CD4-positive, CD25-positive, alpha-beta regulatory T cell (primary cell): ENCODE results near the gene SMCO4. TPM values are rescaled to one million over a fixed set of nuclear protein-coding genes. Genes with fewer than 3 reads are reported as not detected.
"Not testable (repeated sequence)": the region's sequence is repeated elsewhere in the genome, so short reads cannot be mapped to it uniquely, and the experiment has no call there.

Experiments used
- ATAC-seq, 2 donors: fragments of 150-1000 bp; cut with Tn5 transposase; one replicate each; pipeline ENCODE4 v1.10.0; 2021; ENCODE audit warnings: low read depth in 2 of 2, moderate number of reproducible peaks in 2 of 2, moderate library complexity in 1 of 2
- DNase-seq, 3 donors: peaks; one replicate each; pipeline versions ENCODE4 v3.0.0 to v3.0.0-alpha.2; 2012 to 2022; ENCODE audit warnings: mixed read lengths in 1 of 3
- H3K27ac ChIP-seq: one replicate; pipeline ENCODE4 v1.7.0; 2013; ENCODE audit warnings: mild to moderate bottlenecking, low read length; ENCODE audit not compliant: insufficient read depth, poor library complexity, severe bottlenecking
- H3K27me3 ChIP-seq: one replicate; pipeline ENCODE4 v1.7.0; 2013; ENCODE audit warnings: low read length; ENCODE audit not compliant: control insufficient read depth, insufficient read depth
- H3K36me3 ChIP-seq: one replicate; pipeline ENCODE4 v1.7.0; 2013; ENCODE audit warnings: mild to moderate bottlenecking, low read length, moderate library complexity; ENCODE audit not compliant: control insufficient read depth, insufficient read depth
- H3K4me1 ChIP-seq: 2 replicates; pipeline ENCODE4 v1.7.0; 2013; ENCODE audit warnings: mild to moderate bottlenecking, low read length; ENCODE audit not compliant: insufficient read depth, control insufficient read depth, poor library complexity, severe bottlenecking
- H3K4me3 ChIP-seq: one replicate; pipeline ENCODE4 v1.7.0; 2013; ENCODE audit warnings: low read depth, mild to moderate bottlenecking, low read length, moderate library complexity
- H3K9me3 ChIP-seq, 2 experiments: 1 replicate in 1 of 2; 2 replicates in 1 of 2; pipeline ENCODE4 v1.7.0; 2013; ENCODE audit warnings: low read length in 2 of 2, mild to moderate bottlenecking in 1 of 2, moderate library complexity in 1 of 2; ENCODE audit not compliant: control insufficient read depth in 2 of 2
- H3K27ac Mint-ChIP-seq, 3 donors: one replicate each; pipeline ENCODE4 v1.8.0; 2020 to 2022; ENCODE audit warnings: mild to moderate bottlenecking in 3 of 3, mixed read lengths in 3 of 3, moderate library complexity in 2 of 3
- H3K27me3 Mint-ChIP-seq: one replicate; pipeline ENCODE4 v1.8.0; 2022; ENCODE audit warnings: mild to moderate bottlenecking, mixed read lengths
- H3K36me3 Mint-ChIP-seq: one replicate; pipeline ENCODE4 v1.8.0; 2020; ENCODE audit warnings: mixed read lengths
- H3K4me1 Mint-ChIP-seq, 4 donors: one replicate each; pipeline ENCODE4 v1.8.0; 2020 to 2022; ENCODE audit warnings: mixed read lengths in 4 of 4, mild to moderate bottlenecking in 1 of 4
- H3K4me3 Mint-ChIP-seq, 4 donors: one replicate each; pipeline ENCODE4 v1.8.0; 2020 to 2022; ENCODE audit warnings: mild to moderate bottlenecking in 4 of 4, mixed read lengths in 4 of 4, moderate library complexity in 3 of 4
- H3K9me3 Mint-ChIP-seq, 7 donors: one replicate each; pipeline ENCODE4 v1.8.0; 2020 to 2022; ENCODE audit warnings: mixed read lengths in 7 of 7, mild to moderate bottlenecking in 3 of 7, moderate library complexity in 2 of 7
- polyA plus RNA-seq, 4 donors: library from polyadenylated mRNA; unstranded; fragments of 300-500 nt; fragmentation: Illumina TruSeq; gene quantifications; one replicate each; pipeline ENCODE4 v1.2.3, GENCODE V29; 2021
- total RNA-seq: library from RNA; stranded (reverse); gene quantifications from one replicate; pipeline ENCODE4 v1.2.3, GENCODE V29; 2022

Gene SMCO4
- total and polyA plus RNA-seq, 5 donors from 2014 or later, result 4.8 to 12.8 (median 5.0) TPM

- not testable (repeated sequence) for H3K4me3 Mint-ChIP-seq, H3K4me3 ChIP-seq, H3K27me3 ChIP-seq, H3K27ac Mint-ChIP-seq, H3K4me1 Mint-ChIP-seq, H3K36me3 Mint-ChIP-seq, DNase-seq, H3K27ac ChIP-seq, H3K36me3 ChIP-seq, H3K27me3 Mint-ChIP-seq, H3K4me1 ChIP-seq, H3K9me3 ChIP-seq, ATAC-seq
- H3K9me3 Mint-ChIP-seq, result peaks cover 0 to 14% (median 1%) of the 10 kb centered on the region in 7 donors
Measured at GRCh38 chr11:93463666-93464065, 79.5 kb downstream of the SMCO4 start.

- Mint-ChIP-seq H3K9me3 (peaks cover 0 to 13% (median 1%) of the 10 kb centered on the region in 7 donors), H3K36me3 (no peaks in the 10 kb centered on the region), H3K4me3 (no peak overlapping the region), H3K27ac (no peak overlapping the region), H3K4me1 (no peaks in the 10 kb centered on the region), H3K27me3 (peaks cover 5% of the 10 kb centered on the region)
- no peak overlapping the region for H3K27ac ChIP-seq
- H3K27me3 ChIP-seq, result no peaks in the 10 kb centered on the region
- H3K9me3 ChIP-seq, result no peaks in the 10 kb centered on the region
- DNase-seq (no peak), ATAC-seq (no peak)
- H3K4me3 ChIP-seq, result no peak overlapping the region
- no peaks in the 10 kb centered on the region for H3K4me1 ChIP-seq
- H3K36me3 ChIP-seq, result no peaks in the 10 kb centered on the region
Measured at GRCh38 chr11:93458286-93458685, 84.9 kb downstream of the SMCO4 start.

GRCh38 chr11:93444617-93445073, 98.5 kb downstream of the SMCO4 start:
- DNase-seq, result no peak
- H3K4me3 Mint-ChIP-seq, result no peak overlapping the region
- no peak overlapping the region for H3K27ac Mint-ChIP-seq
- H3K27me3 Mint-ChIP-seq, result no peaks in the 10 kb centered on the region
- no peak for ATAC-seq
- H3K4me1 ChIP-seq, result no peaks in the 10 kb centered on the region
- peaks cover 0 to 10% (median 2%) of the 10 kb centered on the region in 7 donors for H3K9me3 Mint-ChIP-seq
- no peaks in the 10 kb centered on the region for H3K9me3 ChIP-seq
- H3K36me3 Mint-ChIP-seq, result no peaks in the 10 kb centered on the region
- no peak overlapping the region for H3K27ac ChIP-seq
- H3K27me3 ChIP-seq, result no peaks in the 10 kb centered on the region
- no peaks in the 10 kb centered on the region for H3K4me1 Mint-ChIP-seq
- no peak overlapping the region for H3K4me3 ChIP-seq
- H3K36me3 ChIP-seq, result no peaks in the 10 kb centered on the region

- H3K36me3 ChIP-seq, H3K27me3 ChIP-seq, H3K4me3 Mint-ChIP-seq, H3K4me1 Mint-ChIP-seq, H3K4me3 ChIP-seq, DNase-seq, H3K27ac ChIP-seq, H3K27me3 Mint-ChIP-seq, H3K9me3 Mint-ChIP-seq, H3K4me1 ChIP-seq, H3K9me3 ChIP-seq, H3K27ac Mint-ChIP-seq, ATAC-seq, H3K36me3 Mint-ChIP-seq: not testable (repeated sequence)
Measured at GRCh38 chr11:93443232-93443631, 100.0 kb downstream of the SMCO4 start.

- Histone ChIP-seq H3K27ac (no peak overlapping the region), H3K4me1 (no peaks in the 10 kb centered on the region), H3K4me3 (no peak overlapping the region), H3K9me3 (peaks cover 0 to 5% of the 10 kb centered on the region in 2 experiments), H3K27me3 (no peaks in the 10 kb centered on the region), H3K36me3 (no peaks in the 10 kb centered on the region)
- H3K36me3 Mint-ChIP-seq, result no peaks in the 10 kb centered on the region
- H3K27ac Mint-ChIP-seq, result no peak overlapping the region
- H3K27me3 Mint-ChIP-seq, result peaks cover 4% of the 10 kb centered on the region
- no peaks in the 10 kb centered on the region for H3K4me1 Mint-ChIP-seq
- ATAC-seq (no peak), DNase-seq (no peak)
- H3K4me3 Mint-ChIP-seq, result no peak overlapping the region
- peaks cover 0 to 5% (median 0%) of the 10 kb centered on the region in 7 donors for H3K9me3 Mint-ChIP-seq
Measured at GRCh38 chr11:93432247-93432646, 110.9 kb downstream of the SMCO4 start.

Other genes starting within 250 kb of the SMCO4 start
- gene DEUP1, start 212.6 kb downstream of the SMCO4 start, total RNA-seq, result not detected
- not detected for gene DEUP1, start 212.6 kb downstream of the SMCO4 start, polyA plus RNA-seq
- gene CEP295, start 118.3 kb upstream of the SMCO4 start, total RNA-seq, result 11.9 TPM
- 1 to 10 TPM; 1.2 to 1.7 (median 1.5) TPM for gene CEP295, start 118.3 kb upstream of the SMCO4 start, polyA plus RNA-seq
- gene TAF1D, start 198.1 kb upstream of the SMCO4 start, total RNA-seq, result 162 TPM
- gene TAF1D, start 198.1 kb upstream of the SMCO4 start, polyA plus RNA-seq, result 10 to 100 TPM; 18.2 to 22.7 (median 19.4) TPM
- 15.3 TPM for gene C11orf54, start 198.3 kb upstream of the SMCO4 start, total RNA-seq
- 10 to 100 TPM; 19.5 to 23.2 (median 21.8) TPM for gene C11orf54, start 198.3 kb upstream of the SMCO4 start, polyA plus RNA-seq
- 63.8 TPM for gene MED17, start 240.9 kb upstream of the SMCO4 start, total RNA-seq
- 10 to 100 TPM; 17.7 to 35.8 (median 22.4) TPM for gene MED17, start 240.9 kb upstream of the SMCO4 start, polyA plus RNA-seq